IMR-90 (cell line): ENCODE measurements around the gene HEXD.

Experiments
- CTCF ChIP-seq: conservative IDR thresholded peaks from 2 replicates; pipeline ENCODE4 v1.5.1; 2012; ENCODE audit warnings: mild to moderate bottlenecking, low read depth, low read length, improper control_type of control experiment
- MAZ ChIP-seq: IDR thresholded peaks from 2 replicates; pipeline ENCODE4 v1.6.1; 2012; ENCODE audit warnings: low read depth, mild to moderate bottlenecking, low read length, improper control_type of control experiment, moderate library complexity, borderline replicate concordance
- POLR2A ChIP-seq: IDR thresholded peaks from 2 replicates; pipeline ENCODE4 v1.6.1; 2012; ENCODE audit warnings: mild to moderate bottlenecking, low read depth, low read length

DNA sequence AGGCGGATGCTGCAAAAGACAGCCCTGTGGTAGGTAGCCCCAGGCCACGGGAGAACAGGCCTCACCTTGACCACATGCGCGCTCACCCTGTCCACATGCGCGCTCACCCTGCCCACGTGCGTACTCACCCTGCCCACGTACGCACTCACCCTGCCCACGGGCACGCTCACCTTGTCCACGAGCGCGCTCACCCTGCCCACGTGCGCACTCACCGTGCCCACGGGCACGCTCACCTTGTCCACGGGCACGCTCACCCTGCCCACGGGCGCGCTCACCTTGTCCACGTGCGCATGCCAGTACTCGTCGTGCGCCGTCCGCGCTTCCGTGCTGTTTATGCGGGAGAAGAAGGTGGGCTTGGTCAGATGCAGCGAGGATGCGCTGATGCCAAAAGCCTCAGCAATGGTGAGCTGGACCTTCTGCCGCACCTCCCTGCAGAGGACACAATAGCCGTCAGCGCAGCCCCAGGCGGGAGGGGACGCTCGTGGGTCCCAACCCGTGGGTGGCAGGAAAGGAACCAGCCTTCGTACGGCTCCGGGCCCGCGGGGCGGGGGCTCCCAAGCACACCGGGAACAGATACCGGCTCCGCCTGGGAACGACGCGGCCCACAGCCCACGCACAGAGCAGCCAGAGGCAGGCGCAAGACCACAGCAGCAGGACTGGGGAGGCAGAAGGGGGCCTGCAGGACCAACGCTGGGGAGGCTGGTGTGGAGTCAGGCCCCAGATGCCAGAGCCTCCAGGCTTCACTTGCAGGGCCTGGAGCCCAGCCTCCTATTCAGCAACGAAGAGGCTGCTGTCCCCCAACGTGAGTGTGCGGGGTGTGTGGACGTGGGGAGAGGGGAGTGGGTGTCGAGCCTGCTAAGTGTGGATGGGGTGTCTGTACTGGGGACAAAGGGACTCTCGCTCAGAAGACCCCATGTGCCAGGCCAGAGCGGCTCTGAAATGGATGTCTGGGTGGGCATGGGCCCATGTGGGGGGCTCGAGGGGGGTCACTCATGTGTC lies 14.2 kb upstream of the HEXD start:
- TF ChIP-seq POLR2A, result no peak
- no peak for TF ChIP-seq CTCF
- no peak for TF ChIP-seq MAZ
